Measurements from ENCODE around the gene ZNF580. TPM values are rescaled to one million over a fixed set of nuclear protein-coding genes. Genes with fewer than 3 reads are reported as not detected.
A peak's percentile ranks its signal among the peaks of the same experiment; 100 is the strongest.

Gene ZNF580
- total and polyA plus RNA-seq, 2 of the 8 experiments (the other 6 are each of a cell fraction or from before 2014, with no cell fraction given) = 12.0 to 24.6 TPM

GRCh38 chr19:55624109-55625003, 16.4 kb upstream of the ZNF580 start, which contains the start of gene ZNF784 (continued):
- TF ChIP-seq SP1 (IDR thresholded peaks at IDR 0.05; ENCODE audit: low read depth, low read length) = peak; percentile 39; the same call in 1 of the 2 replicates
- no peak for TF ChIP-seq KDM5A (IDR thresholded peaks at IDR 0.05; ENCODE audit: low read length)
- TF ChIP-seq KDM4A (IDR thresholded peaks at IDR 0.05; ENCODE audit: low read depth, low read length, severe bottlenecking) = peak; percentile 43
- TF ChIP-seq RNF2 (IDR thresholded peaks at IDR 0.05; ENCODE audit: borderline replicate concordance, low read depth, low read length, missing control alignments, poor library complexity, severe bottlenecking) = no peak
- TF ChIP-seq JUN (IDR thresholded peaks at IDR 0.05; ENCODE audit: low read depth, low read length) = no peak
- peak; percentile 98 for TF ChIP-seq YY1 (IDR thresholded peaks at IDR 0.05; ENCODE audit: low read depth, low read length)
- TF ChIP-seq HDAC6 (IDR thresholded peaks at IDR 0.05; ENCODE audit: low read depth, low read length) = no peak
- no peak for TF ChIP-seq CHD7 (IDR thresholded peaks at IDR 0.05; ENCODE audit: insufficient replicate concordance, low read length)
- no peak for TF ChIP-seq RBBP5 (IDR thresholded peaks at IDR 0.05; ENCODE audit: borderline replicate concordance, low read depth, low read length)

Measured in H1 (cell line).